Measurements from ENCODE around the gene SLX4IP.

The SLX4IP gene

DNA sequence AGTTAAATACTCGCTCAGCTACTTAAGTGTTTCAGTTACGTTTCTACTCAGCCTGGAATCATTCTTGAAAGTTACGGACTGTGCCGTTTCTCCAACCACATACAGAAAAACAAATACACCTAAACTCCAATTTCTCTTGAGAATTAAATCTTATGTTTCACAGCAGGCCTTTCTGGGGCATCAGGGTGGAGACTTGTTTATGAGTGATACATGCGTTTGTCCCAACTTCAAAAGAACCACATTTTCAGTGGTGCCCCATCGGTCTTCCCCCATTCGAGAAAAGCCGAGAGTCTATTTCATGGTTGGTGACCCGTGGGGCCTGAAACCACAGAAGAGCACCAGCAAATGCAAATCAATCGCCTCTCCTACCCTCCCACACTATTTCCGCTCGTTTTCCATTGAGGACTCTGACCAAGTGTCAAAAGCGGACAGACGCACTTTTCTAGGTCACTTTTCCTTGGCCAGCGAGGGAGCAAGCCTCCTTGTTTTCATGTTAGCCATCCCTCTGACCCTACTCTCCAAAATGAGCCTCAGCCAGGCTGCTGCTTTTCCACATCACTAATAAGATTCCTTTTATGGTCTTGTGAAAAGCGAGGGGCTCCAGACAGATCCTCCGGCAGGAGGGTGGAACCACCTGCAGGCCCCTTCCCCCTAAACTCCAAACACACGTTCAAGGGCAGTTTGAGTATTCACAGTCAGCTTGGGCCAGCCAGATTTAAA is 235.6 kb downstream of the SLX4IP start:
- DNase-seq, result no peak

DNA sequence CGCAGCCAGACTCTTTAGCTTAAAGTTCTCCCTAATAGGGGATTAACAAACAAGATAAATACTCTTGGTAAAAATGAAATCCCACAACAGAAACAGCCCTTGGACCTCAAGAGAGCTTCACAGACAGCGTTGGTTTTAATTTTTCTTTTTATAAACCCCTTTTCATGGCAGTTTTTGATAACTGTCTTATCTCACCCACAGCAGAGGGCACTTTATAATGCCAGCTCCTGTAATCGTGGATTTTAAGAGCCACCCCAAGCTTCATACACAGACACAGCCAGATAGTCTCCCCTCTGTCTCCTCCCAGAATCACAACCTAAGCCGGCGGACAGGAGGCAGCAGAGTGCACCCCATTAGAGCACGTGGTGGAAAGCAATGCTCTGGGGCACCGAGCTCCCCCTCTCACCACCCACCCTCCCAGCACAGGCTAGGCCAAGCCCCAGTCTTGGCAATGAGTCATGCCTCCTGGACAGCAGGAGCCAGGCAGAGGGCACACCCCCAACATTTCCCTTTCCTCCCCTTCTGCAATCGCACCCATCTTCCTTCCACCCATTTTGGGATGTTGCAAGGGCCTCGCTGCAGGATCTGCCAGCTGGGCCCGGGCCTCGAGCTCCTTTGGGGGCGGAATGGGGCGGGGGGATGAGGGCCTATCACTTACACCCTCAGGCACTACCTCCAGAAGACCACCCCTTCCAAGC is 236.3 kb downstream of the SLX4IP start:
- peak; percentile 56 for DNase-seq

DNA sequence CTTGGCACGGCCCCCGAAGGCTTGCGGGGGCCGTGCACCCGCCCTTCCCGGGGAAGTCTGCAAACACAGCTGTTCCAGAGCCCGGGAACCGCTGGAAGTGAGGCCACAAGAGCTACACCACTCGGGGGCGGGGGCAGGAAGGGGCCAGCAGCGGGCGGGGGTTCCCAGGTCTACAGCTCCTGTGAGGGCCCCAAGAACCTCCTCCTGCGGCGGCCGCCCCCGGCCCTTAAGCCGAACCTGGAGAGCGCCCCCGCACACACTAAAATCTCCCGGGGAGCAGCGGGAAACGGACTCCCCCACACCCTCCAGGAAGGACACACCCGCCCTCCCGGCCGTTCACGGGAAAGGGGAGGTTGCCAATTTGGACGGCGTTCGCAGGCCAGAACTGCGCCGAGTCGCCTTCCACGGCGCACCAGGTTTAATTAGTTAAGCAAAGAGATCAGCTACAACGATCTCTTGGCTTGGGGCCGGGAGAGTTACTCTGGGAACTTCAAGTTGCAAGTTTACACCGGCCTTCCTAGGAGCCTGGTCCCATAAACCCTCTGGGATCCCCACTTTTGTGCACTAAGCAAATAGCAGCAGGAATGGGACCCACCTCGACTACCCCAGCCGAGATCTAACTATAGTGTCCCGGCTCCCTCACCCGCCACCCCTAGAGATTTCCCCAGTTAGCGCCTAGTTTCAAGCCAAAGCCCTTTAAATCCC is 237.0 kb downstream of the SLX4IP start:
- DNase-seq, result peak; percentile 29

DNA sequence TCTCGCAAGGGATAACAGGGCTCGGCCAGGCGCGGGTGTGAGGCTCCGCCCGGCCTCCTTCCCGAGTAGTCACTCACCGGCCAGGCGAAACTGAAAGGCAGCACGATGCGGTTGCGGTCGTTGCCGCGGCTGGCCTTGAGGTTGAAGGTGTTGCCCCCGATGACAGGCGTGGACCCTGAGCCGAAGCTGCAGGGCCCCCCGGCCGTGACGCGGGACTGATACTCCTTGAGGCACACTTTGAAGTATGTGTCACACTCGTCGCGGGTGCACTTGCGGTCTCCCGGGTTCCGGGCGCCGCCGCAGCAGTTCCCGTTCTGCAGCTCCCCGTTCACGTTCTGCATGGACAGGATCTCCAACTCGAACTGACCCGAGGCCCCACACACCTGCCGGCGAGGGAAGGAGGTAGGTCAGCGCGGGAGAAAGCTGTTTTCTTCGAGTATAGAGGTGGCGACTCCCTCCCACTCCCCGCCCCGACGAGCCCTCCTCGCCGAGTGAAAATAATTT is 237.6 kb downstream of the SLX4IP start:
- no peak for DNase-seq

DNA sequence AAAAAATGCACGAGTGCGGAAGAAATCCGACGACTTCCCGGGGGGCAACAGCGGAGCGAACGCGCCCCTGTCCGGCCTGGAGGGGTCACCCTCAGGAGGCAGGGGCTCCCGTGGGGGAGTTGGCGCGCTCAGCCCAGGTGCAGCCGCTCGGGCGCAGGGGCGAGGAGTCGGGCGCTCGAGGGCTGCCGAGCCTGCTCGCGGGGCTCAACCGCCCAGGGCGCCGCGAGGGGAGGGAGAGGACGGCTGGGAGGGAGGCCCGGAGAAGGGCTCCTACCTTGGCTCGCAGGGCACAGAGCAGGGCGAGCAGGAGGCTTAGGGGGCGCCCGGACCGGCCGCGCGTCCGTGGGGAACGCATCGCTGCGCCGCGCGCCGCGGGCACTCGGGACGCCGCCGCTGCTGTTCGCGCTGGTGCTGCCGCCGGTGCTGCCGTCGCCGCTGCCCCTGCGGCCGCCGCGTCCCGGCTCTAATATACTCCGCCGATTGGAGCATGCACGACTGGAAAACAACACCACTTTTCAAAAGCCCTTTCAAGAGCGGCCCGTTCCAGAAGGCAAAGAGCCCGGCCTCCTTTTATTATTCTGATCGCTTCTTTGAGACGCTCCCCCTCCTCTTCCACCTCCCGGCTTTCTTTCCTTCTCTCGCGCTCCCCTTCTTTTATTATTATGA is 238.2 kb downstream of the SLX4IP start:
- DNase-seq, result peak; percentile 62

DNA sequence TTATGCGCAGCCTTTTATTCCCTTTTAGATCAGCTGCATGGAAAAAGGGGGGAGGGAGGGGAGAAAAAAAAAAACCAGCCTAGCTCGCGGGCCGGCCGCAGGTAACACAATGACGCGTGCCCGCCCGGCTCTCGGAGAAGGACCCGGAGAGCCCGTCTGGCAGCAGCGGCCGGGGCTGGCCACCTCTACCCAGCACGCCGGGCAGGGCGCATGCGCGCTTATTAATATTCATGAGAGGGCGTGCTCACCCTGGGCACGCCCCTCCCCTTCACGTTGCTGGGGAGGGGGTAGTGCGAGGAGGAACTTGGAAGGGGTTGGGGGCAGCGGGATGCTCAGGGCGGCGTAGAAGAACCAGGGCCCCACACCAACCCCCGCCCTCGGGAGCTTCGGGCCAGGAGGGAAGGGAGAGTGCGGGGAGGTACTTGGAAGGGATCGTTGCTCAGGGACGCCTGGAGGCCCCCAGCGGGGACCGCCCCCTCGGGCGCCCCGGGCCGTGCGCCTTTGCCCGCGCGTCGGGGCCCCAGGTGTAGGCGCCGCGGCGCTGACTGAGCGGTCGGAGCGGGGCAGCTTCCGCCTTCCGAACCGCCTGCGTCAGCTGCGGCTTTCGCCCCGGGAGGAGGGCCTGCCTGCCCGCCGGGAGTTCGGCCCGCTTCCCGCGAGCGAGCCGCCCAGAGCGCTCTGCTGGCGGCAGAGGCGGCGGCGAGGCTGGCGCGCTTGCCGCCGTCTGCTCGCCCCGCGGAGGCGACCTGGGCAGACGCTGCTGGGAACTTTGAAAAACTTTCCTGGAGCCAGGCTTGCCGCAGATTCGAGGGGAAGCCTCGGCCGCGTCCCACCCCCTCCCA is 239.0 kb downstream of the SLX4IP start, which contains the start of gene JAG1:
TSS of gene JAG1 (minus strand) at position 158 of the 842 bp plus-strand sequence. CDS start 469 bp downstream, outside the sequence.
- peak; percentile 91 for DNase-seq

DNA sequence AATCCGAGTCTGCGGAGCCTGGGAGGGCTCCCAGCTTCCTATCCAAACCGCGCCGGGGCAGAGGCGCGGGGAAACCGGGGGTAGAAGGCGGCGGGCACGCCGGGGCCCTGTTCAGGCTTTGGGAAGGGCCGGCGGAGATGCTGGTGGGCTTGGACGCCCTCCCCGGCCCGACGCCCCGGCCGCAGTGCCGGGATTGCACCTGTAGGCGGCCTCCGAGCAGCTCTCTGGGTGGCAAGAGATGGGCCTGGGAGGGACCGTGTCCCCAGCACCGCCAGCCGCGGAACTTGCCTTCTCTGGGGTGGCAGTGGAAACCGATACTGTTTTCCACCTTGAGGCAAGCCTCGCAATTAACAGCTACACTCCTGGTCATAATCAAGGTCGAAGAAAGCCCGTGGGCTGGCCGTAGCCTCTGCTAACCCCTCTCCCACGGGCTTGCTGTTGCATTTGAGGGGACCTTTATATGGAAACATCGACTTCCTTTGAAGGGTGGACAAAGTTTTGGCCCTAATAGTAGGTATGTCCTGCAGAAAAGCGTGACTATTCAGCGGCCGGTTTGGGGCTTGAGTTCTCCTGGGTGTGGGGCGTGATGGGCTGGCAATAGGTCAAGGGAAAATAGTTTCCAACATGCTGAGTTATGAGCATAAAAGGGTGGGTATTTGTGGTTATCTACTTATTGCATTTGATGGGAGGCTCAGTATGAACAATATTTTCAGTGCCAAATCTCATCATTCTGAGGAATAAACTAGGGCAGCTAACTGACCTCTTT is 239.8 kb downstream of the SLX4IP start:
- DNase-seq, result peak; percentile 40

DNA sequence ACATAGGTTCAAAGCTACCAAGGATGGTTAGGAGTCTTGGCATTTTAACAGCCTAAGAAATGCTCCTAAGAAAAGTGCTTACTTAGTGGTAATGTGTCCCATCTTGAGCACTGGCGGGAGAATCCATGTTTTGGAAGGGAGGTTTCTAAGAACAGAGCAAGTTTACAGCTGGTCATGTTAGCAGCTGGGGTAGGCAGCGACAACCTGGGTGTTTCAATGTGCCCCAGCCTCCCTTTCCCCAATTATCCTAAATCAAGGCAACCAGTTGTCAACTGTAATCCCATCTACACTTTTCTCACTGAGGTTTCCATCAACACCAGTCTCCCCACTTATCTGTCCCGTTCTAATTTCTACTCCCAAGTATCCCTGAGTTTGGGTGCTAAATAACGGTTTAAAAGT is 240.3 kb downstream of the SLX4IP start:
- DNase-seq, result no peak

DNA sequence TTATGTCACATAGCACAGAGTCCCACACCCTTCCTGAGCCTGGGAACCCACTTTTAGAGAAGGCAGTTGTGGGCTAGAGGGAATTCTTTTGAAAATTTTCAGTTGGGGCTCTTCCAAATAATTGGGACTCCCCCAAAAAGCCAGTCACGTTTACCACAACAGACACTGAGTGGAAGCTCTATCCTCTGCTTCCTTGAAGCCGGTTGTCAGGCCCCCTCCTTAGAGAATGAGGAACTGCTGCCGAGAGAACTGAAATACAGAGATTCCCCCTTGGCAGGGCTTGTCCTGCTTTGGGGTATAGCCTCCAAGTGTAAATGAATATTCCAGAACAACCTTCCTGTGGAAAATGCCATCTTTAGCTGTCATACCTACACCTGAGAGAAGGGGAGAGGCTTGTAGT is 241.4 kb downstream of the SLX4IP start:
- DNase-seq, result no peak

Measured in NCI-H446 treated with DMSO at 0.1 percent for 48 hours (cell line).